AG04450 (cell line): Measurements from ENCODE around the gene NPEPL1. TPM values are rescaled to one million over a fixed set of nuclear protein-coding genes. Genes with fewer than 3 reads are reported as not detected.

Source experiments
- CTCF ChIA-PET: fragments of 300-600, 350-600 bp; formaldehyde crosslinking; extraction: SDS; loops from one replicate; lab custom pipeline; 2022; ENCODE audit warnings: antibody characterized with exemption, inconsistent platforms; lab: Charles Lee
- POLR2A ChIA-PET: fragments of 350-600 bp; formaldehyde crosslinking; extraction: SDS; loops from one replicate; lab custom pipeline; 2021; ENCODE audit warnings: antibody characterized with exemption, inconsistent platforms; lab: Yijun Ruan, JAX
- DNase-seq: peaks from one replicate; pipeline ENCODE4 v3.0.0-alpha.2; 2011; ENCODE audit warnings: low read depth, low spot score
- H3K27ac ChIP-seq: one replicate; pipeline ENCODE4 v1.5.1; 2012; ENCODE audit warnings: low read depth, low read length, control low read depth
- H3K27me3 ChIP-seq: one replicate; pipeline ENCODE4 v1.6.0; 2012; ENCODE audit warnings: low read length; ENCODE audit not compliant: control insufficient read depth, insufficient read depth
- H3K4me3 ChIP-seq: 2 replicates; pipeline ENCODE4 v1.5.1; 2011; ENCODE audit warnings: mild to moderate bottlenecking, low read depth, low read length, control low read depth
- H3K9me3 ChIP-seq: 2 replicates; pipeline ENCODE4 v1.5.1; 2012; ENCODE audit warnings: low read length; ENCODE audit not compliant: control insufficient read depth, insufficient read depth
- CTCF ChIP-seq: IDR thresholded peaks from 2 replicates; pipeline ENCODE4 v1.5.1; 2011; ENCODE audit warnings: low read depth, low read length, control low read depth, inconsistent platforms
- polyA plus RNA-seq: library from polyadenylated mRNA; depleted of rRNA; stranded (reverse); fragments of >200 nt; gene quantifications from 2 replicates; pipeline ENCODE4 v1.2.3, GENCODE V29; 2011

The NPEPL1 gene
- polyA plus RNA-seq, 1 experiment = 3.6 TPM

- ChIA-PET POLR2A (interaction anchor here (0.7 kb wide), 1 partner anchor 83 kb away, joined by 10 read pairs; no protein-coding TSS in a partner anchor), CTCF (no interaction called here)
- no peak for DNase-seq
- Histone ChIP-seq H3K4me3 (no peak overlapping the region), H3K9me3 (no peaks in the 10 kb centered on the region; the same call in 1 of the 2 replicates), H3K27ac (no peak overlapping the region), H3K27me3 (no peaks in the 10 kb centered on the region)
- no peak for TF ChIP-seq CTCF
Measured at GRCh38 chr20:58677808-58678207, 14.8 kb upstream of the NPEPL1 start.

GRCh38 chr20:58678806-58679205 is 13.8 kb upstream of the NPEPL1 start:
- POLR2A ChIA-PET = no interaction called here
- no peak overlapping the region for H3K27ac ChIP-seq
- CTCF ChIA-PET = no interaction called here
- no peaks in the 10 kb centered on the region for H3K27me3 ChIP-seq
- no peak for TF ChIP-seq CTCF
- DNase-seq = no peak
- no peaks in the 10 kb centered on the region; the same call in 1 of the 2 replicates for H3K9me3 ChIP-seq
- H3K4me3 ChIP-seq = no peak overlapping the region

DNA sequence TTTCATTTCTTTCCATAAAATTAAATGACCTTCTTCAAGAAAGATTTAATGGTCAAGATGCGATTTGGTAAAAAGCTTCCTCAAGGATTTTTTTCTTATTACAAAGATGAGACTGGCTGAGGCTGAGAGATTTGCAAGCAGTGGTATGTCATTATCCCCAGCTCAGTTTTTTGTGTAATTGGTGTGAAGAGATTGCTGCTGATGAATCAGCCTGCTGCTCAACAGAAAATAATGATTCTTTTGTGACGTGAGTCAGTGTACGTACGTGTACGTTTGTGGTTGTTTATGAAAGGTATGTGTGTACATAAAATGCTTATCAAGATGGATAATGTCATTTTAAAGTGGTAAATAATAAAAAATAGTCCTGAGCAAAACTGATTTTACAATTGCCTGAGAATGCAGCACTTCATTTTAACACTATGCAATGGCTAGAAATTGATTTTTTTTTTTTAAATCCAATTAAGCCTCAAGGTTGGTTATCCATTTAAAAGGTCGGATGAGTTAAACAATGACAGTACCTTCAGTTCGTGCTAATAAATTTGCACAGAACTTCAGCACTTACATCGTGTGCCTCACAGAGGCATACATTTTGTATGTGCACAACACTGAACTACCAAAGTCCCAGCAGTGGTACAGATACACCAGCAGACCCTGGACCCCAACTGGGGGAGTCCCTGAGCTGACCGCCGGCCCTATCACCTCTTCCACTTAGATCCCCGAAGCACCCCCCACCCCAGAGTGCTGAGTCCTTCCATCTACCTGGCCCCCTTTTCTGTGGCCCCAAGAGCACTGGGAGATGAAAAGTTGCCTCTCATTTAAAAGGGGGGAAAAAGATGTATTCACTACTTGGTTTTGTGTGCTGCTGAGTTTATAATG is 9.7 kb upstream of the NPEPL1 start:
- DNase-seq = no peak
- no peak overlapping the region for H3K27ac ChIP-seq
- POLR2A ChIA-PET = no interaction called here
- no peak for TF ChIP-seq CTCF
- CTCF ChIA-PET = no interaction called here
- no peaks in the 10 kb centered on the region for H3K9me3 ChIP-seq
- no peaks in the 10 kb centered on the region for H3K27me3 ChIP-seq
- no peak overlapping the region for H3K4me3 ChIP-seq

DNA sequence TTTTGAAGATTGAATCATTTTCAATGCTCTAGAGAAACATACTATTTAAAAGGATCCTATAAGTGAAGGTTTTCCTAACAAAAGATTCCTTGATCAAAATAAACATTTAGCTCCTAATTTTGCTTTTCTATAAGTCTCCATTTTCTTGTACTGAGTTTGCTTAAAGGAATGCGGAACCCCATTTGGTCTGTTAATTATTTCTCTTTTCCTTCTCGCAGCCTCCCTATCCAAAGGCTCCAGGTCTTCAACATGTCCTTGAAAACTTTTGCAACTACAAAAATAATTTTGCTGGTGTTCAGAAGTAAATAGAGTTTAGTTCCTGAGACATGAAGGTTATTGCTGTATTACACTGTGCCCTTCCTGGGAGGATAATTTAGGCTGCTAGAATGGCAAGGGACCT is 8.3 kb upstream of the NPEPL1 start:
- ChIA-PET POLR2A (no interaction called here), CTCF (interaction anchor here (0.6 kb wide), 1 partner anchor 247 kb away, joined by 5 read pairs; no protein-coding TSS in a partner anchor)
- Histone ChIP-seq H3K27ac (no peak overlapping the region), H3K27me3 (no peaks in the 10 kb centered on the region), H3K9me3 (no peaks in the 10 kb centered on the region), H3K4me3 (no peak overlapping the region)
- no peak for DNase-seq
- no peak for TF ChIP-seq CTCF

GRCh38 chr20:58685988-58686387 is 6.6 kb upstream of the NPEPL1 start:
- POLR2A ChIA-PET = no interaction called here
- Histone ChIP-seq H3K9me3 (no peaks in the 10 kb centered on the region), H3K27me3 (no peaks in the 10 kb centered on the region), H3K4me3 (no peak overlapping the region), H3K27ac (no peak overlapping the region)
- CTCF ChIA-PET = interaction anchor here (0.8 kb wide), 1 partner anchor 449 kb away, joined by 4 read pairs; no protein-coding TSS in a partner anchor
- no peak for DNase-seq
- TF ChIP-seq CTCF = no peak
